Posterior vena cava (tissue), 2 donors: Measurements from ENCODE around the gene GIMAP5. TPM values are rescaled to one million over a fixed set of nuclear protein-coding genes. Genes with fewer than 3 reads are reported as not detected.
"Not testable (repeated sequence)": the region's sequence is repeated elsewhere in the genome, so short reads cannot be mapped to it uniquely, and the experiment has no call there.

Experiments used
- DNase-seq: peaks from one replicate; pipeline ENCODE4 v3.0.0-alpha.2; 2020; ENCODE audit warnings: low spot score
- intact Hi-C, 2 donors: fragments of 100-400 bp; cut with DNase I; formaldehyde crosslinking; loops; one replicate each; pipeline versions ENCODE4 v1.14.1 to v1.14.2; 2022 to 2023
- total RNA-seq, 2 donors: library from RNA; stranded (reverse); fragmentation: NEBNext Ultra II Directional; extraction: Animal tissue kit (Norgen Biotek cat#: 25700); gene quantifications; one replicate each; pipeline ENCODE4 v1.2.1, GENCODE V29; 2021
- donor health status: DM: yes; HTN: yes; CAD: no.
- donor health status: DM: yes; HTN: yes; CAD: no.

Gene GIMAP5
- total RNA-seq, 2 donors from 2014 or later: 13.8 to 17.4 TPM

DNA sequence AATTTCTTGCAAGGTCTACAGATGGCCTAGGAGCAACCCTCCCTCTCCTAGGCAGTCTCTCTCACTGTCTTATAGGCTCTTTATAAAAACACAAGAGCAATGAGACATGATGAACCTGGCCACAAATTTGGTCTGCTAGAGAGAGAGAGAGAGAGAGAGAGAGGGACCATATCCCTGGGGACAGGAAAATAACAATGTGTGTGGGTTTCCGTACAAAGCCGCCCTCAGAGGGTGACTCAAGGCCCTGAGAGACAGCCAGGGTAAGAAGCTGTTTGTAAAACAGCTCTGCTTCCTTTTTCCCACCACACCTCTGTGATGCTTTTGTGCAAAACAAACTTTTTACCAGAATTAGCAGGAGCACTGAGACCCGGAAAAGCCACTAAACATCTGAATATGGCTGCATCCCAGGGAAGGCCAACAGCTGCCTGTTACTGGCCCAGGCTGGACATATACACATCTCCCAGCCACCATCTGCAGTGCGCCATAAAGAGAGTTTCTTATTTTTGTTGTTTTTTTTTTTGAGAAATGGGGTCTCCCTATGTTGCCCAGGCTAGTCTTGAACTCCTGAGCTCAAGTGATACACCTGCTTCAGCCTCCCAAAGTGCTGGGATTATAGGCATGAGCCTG is 18.4 kb downstream of the GIMAP5 start:
- intact Hi-C loops: no loop called here
- no peak for DNase-seq

DNA sequence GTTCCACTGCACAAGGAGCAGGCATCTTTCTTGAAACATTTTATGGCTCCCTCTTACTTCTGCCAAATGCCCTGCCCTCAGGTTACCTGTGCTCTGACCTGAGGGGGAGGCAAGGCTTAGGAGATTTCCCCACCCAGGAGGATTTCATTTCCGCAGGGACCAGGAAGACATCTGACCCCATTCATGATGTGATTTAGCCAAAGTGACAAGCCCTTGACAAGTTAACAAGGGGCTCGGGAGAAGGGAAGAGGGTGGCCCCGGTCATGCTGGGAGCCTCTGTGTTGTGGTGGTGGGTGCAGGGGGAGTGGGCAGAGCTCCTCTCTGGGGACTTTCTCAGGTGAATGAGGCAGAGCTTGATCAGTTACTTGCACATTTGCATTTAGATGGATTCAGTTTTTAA is 18.9 kb downstream of the GIMAP5 start:
- DNase-seq: no peak
- intact Hi-C loops: no loop called here

DNA sequence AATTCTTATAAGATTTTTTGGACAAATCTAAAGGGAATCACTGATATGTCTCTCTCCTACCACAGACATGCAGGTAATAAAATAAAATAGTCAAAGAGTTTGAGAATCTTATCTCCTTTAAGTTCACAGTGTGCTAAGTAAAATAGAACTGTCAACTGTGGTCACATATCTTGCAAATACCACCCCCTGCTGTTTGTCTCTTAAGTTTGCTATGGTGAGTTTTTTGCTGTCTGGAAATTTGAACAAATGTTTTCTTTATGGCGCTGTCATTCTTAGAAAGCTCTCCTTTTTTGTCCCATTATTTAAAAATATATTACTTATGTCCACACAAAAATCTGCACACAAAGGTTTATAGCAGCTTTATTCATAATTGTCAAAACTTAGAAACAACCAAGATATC is 19.6 kb downstream of the GIMAP5 start:
- intact Hi-C loops: no loop called here
- no peak for DNase-seq

DNA sequence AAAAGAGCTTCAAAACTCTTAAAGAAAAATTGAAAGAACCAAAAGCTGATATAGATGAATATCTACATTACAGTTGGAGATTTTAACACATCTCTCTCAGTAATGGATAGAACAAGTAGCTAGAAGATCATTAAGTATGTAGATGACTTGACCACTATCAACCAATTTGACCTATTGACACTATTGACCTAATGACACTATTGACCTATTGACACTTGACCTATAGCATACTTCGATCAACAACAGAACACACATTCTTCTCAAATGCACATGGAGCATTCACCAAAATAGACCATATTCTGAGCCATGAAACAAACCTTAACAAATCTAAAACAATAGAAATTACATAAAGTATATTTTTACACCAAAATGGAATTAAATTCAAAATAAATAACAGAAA is 22.3 kb downstream of the GIMAP5 start:
- intact Hi-C loops: no loop called here
- no peak for DNase-seq

DNA sequence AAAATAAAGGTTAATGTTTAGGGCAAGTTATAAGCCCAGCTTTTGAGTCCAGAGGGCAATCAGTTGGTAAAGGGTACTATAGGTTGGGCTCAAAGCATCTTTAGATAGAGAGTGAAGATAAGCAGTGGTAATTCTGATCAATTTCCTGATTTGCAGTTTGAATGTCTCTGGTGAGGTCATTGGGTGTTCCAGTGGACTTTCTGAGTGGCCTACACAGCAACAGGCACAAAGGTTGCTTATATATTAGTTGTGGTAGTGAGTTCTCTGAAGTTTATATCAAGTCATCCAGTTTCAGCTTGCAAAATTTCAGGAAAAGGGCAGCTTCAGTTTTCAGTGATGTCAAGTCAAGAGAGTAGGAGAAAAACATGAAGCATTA is 29.1 kb downstream of the GIMAP5 start:
- intact Hi-C loops: no loop called here
- no peak for DNase-seq

DNA sequence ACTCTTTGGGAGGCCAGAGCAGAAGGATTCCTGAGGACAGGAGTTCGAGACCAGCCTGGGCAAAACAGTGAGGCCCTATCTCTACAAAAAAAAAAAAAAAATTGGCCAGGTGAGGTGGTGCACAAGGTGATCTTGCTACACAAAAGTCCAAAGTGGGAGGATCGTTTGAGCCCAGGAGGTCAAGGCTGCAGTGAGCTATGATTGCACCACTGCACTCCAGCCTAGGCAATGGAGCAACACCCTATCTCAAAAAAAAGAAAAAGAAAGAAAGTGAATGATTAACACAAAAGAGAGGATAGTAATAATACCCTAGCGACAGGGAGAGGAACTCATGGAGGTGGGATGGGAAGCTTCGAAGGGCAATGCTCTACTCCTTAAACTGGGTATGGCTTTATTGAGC is 32.5 kb downstream of the GIMAP5 start:
- intact Hi-C loops: loop anchor here (10.0 kb wide), 2 partner anchors 85 to 105 kb away; partner anchors contain the start of gene AOC1 (in 1 of the 2)
- DNase-seq: no peak

DNA sequence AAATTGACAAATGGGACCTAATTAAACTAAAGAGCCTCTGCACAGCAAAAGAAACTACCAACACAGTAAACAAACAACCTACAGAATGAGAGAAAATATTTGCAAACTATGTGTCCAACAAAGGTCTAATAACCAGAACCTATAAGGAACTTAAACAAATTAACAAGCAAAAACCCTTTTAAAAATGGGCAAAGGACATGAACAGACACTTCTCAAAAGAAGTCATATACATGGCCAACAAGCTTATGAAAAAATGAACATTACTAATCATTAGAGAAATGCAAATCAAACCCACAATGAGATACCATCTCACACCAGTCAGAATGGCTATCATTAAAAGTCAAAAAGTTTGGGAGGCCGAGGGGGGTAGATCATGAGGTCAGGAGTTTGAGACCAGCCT is 36.9 kb downstream of the GIMAP5 start:
- intact Hi-C loops: loop anchor here (10.0 kb wide), 2 partner anchors 81 to 101 kb away; partner anchors contain the start of gene AOC1 (in 1 of the 2)
- not testable (repeated sequence) for DNase-seq

DNA sequence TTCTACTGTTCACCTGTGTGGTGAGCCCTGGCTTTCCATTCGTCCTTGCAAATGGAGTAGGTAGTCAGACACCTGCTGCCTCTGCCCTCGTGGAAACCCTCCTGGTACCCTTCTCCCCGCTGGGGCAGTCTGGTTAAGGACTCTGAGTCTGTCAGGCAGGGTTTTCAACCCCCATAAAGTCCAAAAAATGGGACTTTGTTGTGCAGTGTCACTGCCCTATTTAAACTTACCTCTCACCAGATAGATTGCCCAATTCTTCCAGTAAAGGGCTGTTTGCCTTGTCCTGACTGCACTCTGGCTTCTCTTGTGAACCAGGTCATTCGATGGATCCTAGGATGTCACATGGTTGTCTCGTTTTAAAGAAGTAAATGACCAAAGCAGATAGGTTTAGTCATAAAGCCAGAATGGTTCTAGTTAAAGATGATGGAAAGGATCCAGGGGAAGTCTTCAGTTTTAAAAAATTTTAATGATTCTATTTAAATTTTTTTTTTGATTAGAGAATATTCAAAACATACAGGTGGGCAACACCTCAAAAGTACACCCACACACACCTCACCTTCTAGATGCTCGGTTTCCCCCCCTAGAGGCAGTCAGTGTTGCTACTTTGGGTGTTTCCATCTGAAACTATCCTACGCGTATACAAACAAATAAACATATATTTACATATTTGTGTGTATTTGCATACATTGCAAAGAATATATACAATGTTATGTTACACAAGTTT is 41.0 kb downstream of the GIMAP5 start:
- intact Hi-C loops: loop anchor here (10.0 kb wide), 2 partner anchors 77 to 97 kb away; partner anchors contain the start of gene AOC1 (in 1 of the 2)

DNA sequence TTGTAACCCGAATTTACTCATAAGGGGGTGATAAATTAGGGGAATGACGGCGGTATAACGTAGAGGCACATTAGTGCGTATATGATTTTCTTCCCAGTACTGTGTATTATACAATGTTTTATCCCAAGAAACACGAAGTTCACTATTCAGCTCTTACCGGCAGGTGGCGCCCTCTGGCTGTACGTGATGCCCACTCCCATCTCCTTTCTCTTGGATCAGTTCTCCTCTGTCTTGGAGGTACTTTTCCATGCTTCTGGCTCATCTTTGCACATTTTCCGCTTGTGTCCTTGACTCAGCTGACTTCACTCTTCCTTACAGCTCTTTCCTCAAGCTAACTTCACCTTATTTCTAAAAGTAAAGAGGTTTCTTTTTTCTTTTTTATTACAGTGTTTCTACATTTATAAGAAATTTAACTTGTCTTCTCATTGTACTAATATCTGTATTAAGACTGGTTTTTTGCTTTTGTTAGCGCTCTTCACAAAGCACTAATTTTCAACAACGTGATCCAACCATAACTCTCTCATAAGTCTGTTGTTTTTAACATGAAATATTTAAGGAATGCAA is 41.6 kb downstream of the GIMAP5 start:
- intact Hi-C loops: loop anchor here (10.0 kb wide), 2 partner anchors 76 to 96 kb away; partner anchors contain the start of gene AOC1 (in 1 of the 2)
- DNase-seq: peak; percentile 94

More for the DNA sequence above, 41.0 kb downstream of the GIMAP5 start:
- no peak for DNase-seq

DNA sequence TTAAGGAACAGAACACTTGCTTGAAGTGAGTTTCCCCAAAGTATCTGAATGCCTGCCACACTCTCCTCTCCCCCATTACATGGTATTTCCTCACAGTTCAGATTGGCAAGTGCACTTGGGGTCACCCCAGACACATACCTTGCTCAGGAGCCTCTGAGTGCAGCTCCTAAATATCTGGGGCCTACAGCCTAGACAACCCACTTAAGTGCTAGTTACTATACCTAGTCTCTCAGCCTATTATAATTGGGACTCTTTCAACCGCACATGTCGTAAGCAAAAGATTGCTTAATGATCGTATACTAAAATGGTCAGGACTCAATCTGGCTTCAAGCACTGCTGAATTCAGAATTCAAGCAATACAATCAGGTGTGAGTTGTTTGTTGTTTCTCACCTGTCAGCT is 43.1 kb downstream of the GIMAP5 start:
- intact Hi-C loops: loop anchor here in 1 of 2 donors (10.0 kb wide), 1 partner anchor 205 kb away; no protein-coding TSS in a partner anchor
- no peak for DNase-seq

DNA sequence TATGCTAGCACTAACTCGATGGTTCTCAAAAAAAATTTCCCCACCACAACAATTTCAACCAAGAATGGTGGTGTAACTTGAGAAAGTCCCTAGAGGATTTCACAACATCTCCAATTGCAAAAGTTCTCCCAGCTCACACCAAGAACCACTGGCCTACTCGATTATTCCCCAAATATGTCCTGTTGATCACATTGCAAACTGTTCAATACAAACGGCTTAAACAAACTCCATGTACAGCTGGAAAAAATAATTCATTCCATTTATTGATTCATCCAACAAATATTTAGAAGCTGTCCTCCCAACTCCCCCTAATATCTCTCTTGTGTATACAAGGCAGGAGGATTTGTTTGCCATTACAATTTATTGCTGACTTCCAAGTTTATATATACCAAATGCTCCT is 43.9 kb downstream of the GIMAP5 start:
- intact Hi-C loops: loop anchor here in 1 of 2 donors (10.0 kb wide), 1 partner anchor 204 kb away; no protein-coding TSS in a partner anchor
- DNase-seq: no peak

DNA sequence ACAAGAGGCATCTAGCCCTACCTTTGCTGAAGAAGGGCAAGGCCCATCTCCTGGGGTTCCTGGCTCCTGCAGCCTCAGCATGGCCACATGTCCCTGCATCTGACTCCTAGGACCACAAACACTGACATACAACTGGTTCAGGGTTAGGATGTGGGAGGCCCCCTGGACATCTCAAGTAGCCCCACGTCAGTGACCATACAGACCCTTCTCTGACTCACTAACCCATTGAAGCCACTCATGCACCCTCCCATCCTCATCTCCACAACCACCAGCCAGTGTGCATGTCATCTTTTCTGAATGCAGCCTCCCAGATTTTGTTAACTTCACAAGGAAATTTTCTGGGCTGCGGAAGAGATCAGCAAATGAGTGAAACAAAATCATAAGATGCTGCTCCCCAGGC is 44.7 kb downstream of the GIMAP5 start:
- intact Hi-C loops: loop anchor here in 1 of 2 donors (10.0 kb wide), 1 partner anchor 203 kb away; no protein-coding TSS in a partner anchor
- no peak for DNase-seq

DNA sequence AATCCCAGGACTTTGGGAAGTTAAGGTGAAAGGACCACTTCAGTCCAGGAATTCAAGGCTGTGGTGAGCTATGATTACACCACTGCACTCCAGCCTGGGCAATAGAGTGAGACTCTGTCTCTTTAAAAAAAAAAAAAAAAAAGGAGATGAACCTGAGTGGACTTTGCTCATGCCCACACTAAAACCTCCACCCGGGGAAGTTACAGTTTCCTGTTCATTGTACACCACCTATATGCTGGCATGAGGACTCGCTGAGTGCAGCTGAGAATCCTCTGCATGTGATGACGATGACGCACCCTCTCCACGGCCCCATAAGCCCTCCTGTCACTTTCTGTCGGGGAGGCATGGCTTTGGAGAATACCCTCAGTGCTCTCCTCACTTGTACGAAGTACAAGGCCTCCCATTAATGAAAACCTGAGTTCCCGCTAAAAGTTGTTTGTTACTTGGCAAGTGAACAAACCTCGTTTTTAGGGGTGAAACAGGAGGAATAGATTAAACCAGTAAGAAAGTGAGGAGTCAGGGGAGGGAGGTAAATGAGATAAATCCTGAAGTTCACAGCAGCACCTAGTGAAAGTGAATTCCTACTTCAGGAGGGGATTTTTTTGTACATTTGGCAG is 47.0 kb downstream of the GIMAP5 start:
- DNase-seq: no peak
- intact Hi-C loops: loop anchor here in 1 of 2 donors (10.0 kb wide), 1 partner anchor 201 kb away; no protein-coding TSS in a partner anchor

DNA sequence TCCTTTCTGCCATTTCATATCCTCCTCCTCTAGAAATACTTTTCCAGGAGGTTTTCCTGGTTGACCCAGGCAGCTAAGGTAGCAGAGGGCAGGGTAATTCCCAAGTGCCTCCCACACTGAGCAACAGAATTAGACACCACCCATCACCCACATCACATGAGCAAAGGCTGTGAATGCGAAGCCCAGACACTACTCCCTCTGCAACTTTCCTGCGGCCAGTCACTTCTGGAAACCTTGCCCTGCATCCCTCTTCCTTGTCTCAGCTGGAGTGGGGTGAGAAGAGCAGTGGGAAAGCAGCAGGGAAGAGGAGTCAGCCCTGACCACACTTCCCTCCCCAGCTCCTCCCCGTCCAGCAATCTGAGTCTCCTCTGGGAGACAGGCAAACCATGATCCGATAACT is 47.7 kb downstream of the GIMAP5 start:
- DNase-seq: no peak
- intact Hi-C loops: loop anchor here in 1 of 2 donors (10.0 kb wide), 1 partner anchor 200 kb away; no protein-coding TSS in a partner anchor

DNA sequence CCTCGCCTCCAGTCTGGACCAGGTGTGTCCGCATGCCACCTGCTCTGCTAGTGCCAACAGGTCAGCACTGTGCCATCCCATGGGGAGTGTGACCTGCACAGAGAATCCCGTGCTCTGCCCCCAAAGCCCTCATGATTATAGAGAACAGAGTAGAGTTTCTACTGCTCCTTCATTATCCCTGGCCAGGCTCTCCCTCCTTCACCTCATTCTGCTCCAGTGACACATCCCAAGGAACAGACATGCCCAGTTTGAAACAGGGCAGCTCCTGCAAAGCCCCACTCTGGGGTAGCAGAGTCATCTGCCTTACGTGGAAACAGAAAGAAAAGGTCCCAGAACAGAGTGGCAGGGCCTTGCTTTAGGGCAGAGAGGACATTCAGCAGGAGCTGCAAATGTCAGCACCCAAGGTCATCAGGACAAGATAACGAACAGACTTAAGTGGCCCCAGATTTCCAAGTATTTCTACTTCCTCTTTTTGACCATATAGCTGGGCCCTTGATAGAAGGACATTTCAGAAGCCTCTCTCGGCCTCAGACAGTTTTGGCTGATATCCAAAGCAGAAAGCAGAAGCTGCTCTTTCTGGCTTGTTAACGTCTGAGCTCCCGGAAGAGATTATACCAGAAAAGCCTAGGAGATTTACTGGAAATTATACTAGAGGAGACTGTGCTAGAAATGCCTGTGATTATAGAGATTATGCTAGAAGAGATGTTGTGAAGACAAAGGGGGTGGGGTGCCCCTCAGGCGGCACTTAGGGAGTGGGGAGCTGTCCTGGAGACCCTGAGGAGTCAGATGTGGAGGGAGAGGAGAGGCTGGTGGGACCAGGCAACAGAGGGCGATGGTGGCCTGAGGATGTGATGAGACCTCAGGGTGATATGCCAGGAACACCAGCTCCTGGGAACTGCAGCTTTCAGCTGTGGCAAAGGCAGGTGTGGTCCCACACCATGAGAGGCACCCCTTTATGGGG is 50.4 kb downstream of the GIMAP5 start:
- DNase-seq: no peak
- intact Hi-C loops: loop anchor here (2.0 to 10.0 kb wide), 2 partner anchors 15 to 197 kb away; no protein-coding TSS in a partner anchor

DNA sequence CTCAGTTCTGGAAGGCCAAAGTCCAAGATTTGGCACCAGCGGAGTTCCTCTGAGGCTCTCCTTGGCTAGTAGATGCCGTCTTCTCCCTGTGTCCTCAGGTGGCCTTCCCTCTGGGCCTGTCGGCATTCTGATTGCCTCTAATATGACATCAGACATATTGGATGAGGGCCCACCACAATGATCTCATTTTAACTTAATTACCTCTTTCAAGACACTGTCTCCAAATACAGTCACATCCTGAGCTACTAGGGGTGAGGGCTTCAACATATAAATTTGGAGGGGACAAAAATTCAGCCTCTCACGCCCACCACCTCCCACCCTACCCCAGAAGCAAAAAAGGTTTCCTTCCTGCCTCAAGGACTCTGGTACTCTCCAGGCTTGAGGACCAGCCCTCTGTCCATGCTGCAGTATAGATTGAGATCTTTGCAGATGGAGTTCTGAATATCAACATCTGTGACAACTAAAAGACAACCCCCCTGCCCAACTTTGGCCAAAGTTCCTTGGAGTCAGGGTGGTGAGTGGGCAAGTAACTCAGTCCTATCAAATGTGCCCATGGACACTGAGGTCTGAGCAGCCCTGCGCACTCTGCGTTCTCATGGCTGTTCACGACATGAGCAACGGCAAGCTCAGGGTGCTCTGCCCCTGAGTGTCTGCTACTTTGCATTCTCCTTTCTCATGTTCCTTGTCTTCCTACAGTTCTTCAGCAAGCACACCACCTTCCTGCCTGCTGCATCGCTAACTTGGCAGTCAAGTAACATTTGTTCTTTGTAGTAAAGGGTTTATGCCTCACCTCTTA is 51.5 kb downstream of the GIMAP5 start:
- no peak for DNase-seq
- intact Hi-C loops: loop anchor here in 1 of 2 donors (10.0 kb wide), 1 partner anchor 196 kb away; no protein-coding TSS in a partner anchor

DNA sequence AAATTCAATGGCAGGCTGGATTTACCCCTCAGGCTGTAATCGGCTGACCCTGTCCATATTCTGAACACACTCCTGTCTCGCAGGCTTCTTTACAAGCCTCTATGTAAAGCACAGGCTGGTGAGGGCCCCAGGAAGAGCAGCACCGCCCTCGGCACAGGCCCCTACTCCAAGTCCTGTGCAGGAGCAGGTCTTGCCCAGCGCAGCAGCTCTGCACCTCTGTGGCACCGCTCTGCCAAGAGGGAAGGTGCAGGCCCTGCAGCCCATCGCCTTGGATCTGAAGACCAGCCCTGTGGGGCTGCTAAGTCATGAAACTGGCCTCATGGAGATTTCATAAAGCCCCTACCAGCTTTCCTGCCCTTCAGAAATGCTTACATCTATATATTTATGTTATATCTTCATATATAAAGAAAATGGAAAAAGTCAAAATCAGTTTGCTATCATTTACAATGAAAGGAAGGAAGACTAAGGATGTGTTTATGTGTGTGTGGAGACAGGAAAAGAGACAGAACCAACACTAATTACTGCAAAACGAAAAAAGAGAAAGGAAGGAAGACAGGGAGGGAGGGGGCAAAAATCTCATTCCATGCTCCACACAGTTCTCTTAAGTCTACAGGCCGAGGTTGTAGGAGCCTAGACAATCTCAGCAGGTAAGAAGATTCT is 53.3 kb downstream of the GIMAP5 start:
- DNase-seq: no peak
- intact Hi-C loops: no loop called here
